Activated CD4-positive, alpha-beta T cell treated with anti-CD3 and anti-CD28 coated beads, Interleukin-2, amount 50 U/mL, for 24 hours (primary cell): ENCODE data around the gene RALGAPA2.

ENCODE experiments used
- DNase-seq, 2 donors: peaks; one replicate each; pipeline ENCODE4 v3.0.0-alpha.2; 2020; ENCODE audit warnings: low read depth in 1 of 2, low spot score in 1 of 2

The RALGAPA2 gene

DNA sequence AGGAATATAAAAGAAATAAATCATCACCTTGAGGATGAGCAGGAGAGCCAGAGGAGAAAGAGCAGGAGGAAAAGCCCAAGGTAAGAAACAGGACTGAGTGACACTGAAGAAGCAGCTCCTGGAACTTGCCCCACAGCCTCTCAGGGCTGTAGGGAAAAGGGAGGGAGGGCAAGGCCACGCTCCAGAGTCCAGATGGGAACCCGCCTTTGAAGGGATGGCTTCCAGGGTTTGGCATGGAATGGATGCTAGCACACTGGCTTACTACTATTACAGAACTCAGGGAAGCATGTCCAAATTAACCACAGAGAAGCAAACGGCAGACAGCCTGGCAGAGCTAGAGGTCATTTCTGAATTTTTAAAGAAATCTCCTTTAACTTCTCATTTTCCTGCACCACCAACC, 26.8 kb downstream of the RALGAPA2 start:
- DNase-seq, result no peak

GRCh38 chr20:20683481-20684321, 28.7 kb downstream of the RALGAPA2 start:
- no peak for DNase-seq

DNA sequence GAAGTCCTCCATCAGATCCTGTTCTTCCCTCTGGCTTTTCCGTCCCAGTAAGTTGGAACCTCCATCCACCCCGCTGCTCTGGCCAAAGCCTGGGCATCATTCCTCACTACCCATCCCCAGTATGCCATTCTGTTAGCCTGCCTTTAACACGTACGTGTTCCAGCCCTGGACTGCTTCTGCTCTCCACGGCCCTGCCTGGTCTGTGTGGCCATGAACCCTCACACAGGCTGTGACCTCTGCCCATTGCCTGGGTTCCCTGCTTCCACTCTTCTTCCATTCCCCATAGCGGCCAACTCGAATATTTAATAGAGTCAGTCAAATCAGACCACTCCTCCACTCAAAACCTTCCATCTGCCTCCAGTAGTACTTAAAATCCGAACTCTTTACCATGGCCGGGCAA, 29.4 kb downstream of the RALGAPA2 start:
- DNase-seq, result no peak

DNA sequence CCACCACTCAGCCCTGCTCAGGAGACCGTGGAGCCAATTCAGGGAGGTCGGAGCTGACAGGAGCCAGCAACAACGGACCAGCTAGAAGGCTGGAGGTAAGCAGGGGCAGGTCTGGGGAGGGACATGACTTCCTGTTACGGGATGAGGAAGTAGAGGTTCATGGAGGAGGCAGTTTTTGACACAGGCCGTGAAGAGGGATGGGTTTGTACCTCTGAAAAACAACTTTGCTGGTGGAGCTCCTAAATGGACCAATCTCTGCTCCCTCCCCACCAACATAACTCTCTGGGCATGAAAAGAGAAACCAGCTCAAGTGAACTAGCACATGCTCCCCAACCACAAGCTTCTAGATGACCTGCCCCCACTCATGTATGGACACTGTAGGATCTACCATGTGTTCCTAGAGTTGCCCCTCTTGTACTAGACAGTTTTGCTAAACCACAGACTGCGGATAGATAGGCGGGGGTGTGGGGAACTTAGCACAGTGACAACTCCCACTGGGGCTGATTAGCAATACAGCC, 31.4 kb downstream of the RALGAPA2 start:
- DNase-seq, result no peak

DNA sequence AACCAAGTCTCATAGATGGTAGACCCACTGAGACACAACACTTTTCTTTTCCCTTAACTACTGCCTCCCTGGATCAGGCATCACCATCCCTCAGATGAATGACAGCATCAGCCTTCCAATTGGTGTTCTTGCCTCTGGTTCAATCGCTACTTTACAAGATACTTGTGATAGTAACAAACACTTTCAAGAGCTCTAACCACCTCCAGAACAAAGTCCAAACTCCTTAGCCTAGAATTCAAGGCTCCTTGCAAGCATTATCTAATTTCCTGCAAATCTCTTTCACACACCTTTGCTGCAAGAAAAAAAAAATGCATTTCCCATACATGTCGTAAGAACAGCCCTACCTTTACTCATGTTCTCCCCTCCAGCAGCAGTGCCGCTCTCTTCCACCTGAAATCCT, 33.1 kb downstream of the RALGAPA2 start:
- DNase-seq, result no peak

- DNase-seq, result no peak
Observed at GRCh38 chr20:20677186-20677585, 35.3 kb downstream of the RALGAPA2 start.

DNA sequence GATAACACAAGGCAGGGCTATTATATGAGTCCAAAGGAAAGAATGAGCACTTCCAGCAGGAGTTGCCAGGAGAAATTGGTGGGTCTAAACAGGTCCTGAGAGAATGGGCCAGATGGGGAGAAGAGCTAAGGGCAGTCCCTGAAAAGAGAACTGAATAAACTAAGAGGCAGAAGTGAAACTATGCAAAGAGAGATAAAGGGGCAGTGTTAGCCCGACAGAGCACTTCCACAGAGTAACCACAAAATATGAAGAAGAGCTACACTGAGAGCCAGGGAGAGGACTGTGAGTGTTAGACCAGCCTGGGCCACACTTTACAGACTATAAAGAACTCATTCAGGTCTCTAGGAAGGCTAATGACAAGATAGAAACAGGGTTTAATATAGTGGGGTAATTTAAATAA, 43.8 kb downstream of the RALGAPA2 start:
- DNase-seq, result no peak

- no peak for DNase-seq
Observed at GRCh38 chr20:20666359-20666758, 46.1 kb downstream of the RALGAPA2 start.

GRCh38 chr20:20665606-20666332, 46.7 kb downstream of the RALGAPA2 start:
- no peak for DNase-seq

GRCh38 chr20:20664795-20665589, 47.5 kb downstream of the RALGAPA2 start:
- DNase-seq, result no peak

DNA sequence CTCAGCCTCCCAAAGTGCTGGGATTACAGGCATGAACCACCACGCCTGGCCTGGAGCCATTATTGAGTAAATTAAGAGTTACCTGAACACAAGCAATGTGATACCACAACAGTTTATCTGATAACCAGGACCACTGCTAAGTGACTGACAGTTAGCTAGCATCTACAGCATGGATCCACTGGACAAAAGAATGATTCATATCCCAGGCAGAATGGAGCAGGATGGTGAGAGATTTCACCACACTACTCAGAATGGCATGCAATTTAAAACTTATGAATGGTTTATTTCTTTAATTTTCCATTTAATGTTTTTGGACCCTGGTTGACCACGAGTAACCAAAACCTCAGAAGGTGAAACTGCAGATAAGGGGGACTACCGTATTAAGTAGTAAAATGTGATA, 48.6 kb downstream of the RALGAPA2 start:
- no peak for DNase-seq

DNA sequence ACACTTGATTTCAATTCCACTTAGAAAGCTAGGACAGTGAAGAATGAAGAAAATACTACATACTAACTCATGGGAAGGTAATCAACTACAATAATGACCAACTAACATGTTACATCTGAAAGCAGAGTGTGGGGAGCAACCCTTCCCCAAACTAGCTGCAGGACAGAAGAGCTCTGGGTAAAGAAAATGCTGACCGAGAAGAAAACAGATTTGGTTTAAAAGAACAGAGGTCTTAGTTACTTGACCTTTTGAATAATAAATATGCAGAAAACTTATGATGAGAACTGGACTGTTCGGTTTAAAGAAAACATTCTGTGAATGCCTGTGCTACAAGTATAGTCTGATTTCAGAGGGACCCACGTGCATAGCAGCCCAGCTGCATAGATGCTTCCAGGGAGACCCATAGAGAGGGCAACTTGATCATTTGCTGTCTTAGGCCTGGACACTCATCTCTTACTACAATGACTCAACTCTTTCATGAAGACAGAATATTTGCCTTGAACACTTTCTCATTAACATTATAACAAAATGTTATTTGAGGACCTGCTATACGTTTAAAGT, 53.5 kb downstream of the RALGAPA2 start:
- DNase-seq, result no peak

DNA sequence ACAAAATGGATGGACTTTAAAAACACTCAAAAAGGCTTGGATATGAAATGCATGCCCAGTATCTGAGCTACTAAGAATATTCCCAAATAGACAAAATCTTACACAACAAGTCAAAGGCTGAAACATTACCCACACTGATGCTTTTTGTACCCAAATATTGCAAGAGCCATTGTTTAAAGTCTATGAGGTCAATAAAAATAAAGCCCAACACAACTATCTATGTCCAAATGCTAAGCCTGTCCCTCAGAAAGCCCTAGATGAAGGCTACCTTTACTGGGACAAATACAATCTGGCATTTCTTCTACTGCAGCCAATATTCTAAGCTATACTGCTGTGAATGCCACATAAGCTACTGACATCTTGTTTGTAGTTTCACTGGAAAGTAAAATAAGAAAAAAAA, 54.3 kb downstream of the RALGAPA2 start:
- DNase-seq, result no peak

DNA sequence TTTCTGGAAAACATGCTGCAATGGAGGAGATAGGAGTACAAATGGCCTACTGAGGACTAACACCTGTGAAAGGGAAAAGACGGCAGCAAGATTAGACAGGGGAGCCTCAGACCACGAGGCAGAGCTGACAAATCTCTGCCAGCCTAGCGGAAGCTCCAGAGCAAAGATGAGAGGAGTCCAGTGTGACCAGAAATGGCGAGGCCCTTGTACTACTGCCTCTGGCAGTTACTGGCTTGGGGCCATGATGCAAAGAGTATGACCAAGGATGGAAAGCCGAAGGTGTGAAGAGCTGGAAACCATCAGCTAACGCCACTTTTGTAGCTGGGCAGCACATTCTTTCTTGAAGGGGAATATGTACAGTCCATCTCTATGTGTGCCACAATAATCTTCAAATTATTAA, 55.4 kb downstream of the RALGAPA2 start:
- DNase-seq, result no peak

GRCh38 chr20:20655883-20656282, 56.6 kb downstream of the RALGAPA2 start:
- DNase-seq, result no peak

GRCh38 chr20:20649945-20650344, 62.5 kb downstream of the RALGAPA2 start:
- no peak for DNase-seq

- no peak for DNase-seq
Observed at GRCh38 chr20:20643927-20644326, 68.5 kb downstream of the RALGAPA2 start.

GRCh38 chr20:20641783-20642182, 70.7 kb downstream of the RALGAPA2 start:
- DNase-seq, result no peak

- no peak for DNase-seq
Observed at GRCh38 chr20:20638878-20639277, 73.6 kb downstream of the RALGAPA2 start.

- no peak for DNase-seq
Observed at GRCh38 chr20:20637998-20638725, 74.3 kb downstream of the RALGAPA2 start.

DNA sequence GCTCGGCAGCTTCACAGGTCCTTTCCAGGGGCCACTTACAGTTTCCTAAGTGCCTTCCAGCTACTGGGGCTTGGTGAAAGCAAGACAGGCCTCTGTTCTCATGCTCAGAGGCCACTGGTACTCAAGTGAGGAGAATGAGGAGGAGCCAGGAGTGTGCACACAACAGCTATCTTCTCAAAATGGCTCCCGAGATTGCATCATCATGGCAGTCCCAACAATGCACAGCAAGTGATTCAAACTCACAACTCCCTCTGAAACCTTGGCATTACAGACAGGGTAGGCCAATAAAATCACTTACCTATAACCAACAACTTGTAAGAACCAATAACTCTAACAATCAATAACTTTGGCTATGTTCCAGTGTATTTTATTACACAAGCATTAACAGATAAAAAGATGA, 77.4 kb downstream of the RALGAPA2 start:
- DNase-seq, result no peak
